ENCODE measurements around the gene KCNH6.

Gene KCNH6

DNA sequence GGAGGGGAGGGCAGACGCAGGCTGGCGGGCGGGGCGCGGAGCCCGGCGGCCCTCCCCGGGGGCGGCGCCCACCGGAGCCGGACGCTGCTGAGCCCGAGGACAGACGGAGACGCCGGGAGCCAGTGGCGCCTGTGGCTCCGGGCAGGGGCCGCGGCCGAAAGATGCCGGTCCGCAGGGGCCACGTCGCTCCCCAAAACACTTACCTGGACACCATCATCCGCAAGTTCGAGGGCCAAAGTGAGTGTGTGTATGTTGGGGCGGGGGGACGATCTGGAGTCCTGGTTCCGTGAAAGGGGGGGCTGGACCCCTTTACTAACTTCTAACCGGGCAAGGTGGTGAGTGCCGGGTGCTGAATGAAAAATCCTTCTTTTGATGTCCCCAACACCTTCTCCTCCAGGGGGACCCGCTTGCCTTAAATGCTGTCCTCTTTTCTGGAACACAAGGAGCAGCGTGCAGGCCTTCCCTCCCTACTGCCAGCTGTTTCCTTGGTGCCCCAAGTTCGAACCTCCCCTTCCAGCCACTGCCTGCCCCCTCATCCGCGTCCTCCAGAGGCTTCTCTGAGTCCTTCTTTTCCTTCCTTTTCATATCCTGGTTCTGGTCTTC is at the start of gene KCNH6:
KCNH6 (plus strand) TSS at position 106 of the 603 bp plus-strand sequence; CDS start at position 162, 56 bp downstream.
- no peak for DNase-seq

DNA sequence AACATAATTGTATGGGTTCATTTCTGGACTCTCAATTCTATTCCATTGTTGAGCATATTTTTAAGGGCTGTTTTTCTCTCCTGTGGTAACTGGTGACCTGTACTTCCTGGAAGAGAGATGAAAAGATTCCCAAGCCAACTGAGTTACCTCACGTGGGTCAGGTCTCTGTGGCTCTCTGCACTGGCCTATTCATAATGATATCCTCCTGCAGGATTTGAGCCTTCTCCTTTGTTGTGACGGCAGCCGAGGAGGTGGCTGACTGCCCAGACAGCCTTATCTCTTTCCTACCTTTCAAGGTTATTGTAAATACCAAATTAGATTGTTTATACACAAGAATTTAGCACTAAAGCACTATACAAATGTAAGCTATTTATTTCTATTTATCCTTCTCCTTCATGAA is 49.0 kb upstream of the KCNH6 start:
- no peak for DNase-seq

- no peak for DNase-seq
Observed at GRCh38 chr17:63474586-63475460, 48.3 kb upstream of the KCNH6 start.

- no peak for DNase-seq
Observed at GRCh38 chr17:63475491-63476412, 47.4 kb upstream of the KCNH6 start.

GRCh38 chr17:63476459-63476853 is 46.7 kb upstream of the KCNH6 start:
- no peak for DNase-seq

DNA sequence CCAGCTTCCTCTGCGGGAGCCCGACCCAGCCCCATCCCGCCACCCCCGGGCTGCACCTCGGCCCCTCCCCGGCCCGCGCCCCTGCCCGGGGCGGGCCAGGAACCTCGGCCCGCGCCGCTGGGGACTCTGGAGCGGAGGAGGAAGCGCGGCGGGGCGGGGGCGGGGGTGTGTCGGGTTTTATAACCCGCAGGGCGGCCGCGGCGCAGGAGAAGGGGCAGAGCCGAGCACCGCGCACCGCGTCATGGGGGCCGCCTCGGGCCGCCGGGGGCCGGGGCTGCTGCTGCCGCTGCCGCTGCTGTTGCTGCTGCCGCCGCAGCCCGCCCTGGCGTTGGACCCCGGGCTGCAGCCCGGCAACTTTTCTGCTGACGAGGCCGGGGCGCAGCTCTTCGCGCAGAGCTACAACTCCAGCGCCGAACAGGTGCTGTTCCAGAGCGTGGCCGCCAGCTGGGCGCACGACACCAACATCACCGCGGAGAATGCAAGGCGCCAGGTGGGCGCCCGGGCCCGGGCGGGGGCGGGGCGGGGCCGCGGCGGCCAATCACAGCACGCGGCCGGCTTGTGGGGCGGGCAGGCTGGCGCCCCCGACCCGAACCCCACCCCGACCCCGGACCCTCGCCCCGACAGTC is 46.2 kb upstream of the KCNH6 start, which contains the start of gene ACE:
ACE (plus strand) TSS at position 208 of the 626 bp plus-strand sequence; CDS start at position 242, 34 bp downstream.
- DNase-seq = peak; percentile 26

DNA sequence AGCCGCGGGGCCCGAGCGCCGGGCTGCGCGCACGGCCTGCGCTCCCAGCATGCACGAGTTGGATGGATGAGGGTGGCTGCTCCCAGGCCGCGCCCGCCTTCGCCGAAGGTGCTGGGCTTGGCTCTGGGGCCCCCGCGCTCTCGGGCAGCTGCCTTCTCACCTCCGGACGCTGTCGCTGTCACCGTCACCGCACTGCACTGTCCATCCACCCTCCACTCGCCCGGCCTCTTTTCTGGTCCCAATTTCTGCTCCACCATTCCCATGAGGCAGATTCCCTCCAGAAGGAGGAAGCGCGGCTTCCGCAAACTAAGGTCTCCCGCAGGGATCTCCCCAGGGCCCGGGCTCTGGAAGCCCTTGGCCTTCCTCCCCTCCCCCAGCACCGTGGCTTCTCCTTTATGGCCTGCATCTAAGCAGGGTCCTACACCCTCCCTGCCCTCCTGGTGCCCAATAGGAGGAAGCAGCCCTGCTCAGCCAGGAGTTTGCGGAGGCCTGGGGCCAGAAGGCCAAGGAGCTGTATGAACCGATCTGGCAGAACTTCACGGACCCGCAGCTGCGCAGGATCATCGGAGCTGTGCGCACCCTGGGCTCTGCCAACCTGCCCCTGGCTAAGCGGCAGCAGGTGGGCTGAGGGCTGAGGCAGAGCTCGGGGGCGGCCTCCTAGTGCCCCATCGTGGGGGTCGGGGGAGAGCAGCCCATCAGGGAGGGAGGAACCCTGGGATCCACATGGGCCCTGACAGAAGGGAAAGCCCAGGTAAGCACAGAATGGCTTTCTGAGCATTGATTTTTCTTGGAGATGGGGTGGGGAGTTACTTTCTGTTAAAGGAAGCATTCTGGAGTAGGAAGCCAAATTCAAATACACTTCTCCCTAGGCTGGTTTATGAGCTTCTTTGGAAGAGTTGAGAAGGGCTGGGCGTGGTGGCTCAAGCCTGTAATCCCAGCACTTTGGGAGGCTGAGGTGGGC is 45.4 kb upstream of the KCNH6 start:
- DNase-seq = no peak

GRCh38 chr17:63478814-63479494 is 44.2 kb upstream of the KCNH6 start:
- peak; percentile 78 for DNase-seq

DNA sequence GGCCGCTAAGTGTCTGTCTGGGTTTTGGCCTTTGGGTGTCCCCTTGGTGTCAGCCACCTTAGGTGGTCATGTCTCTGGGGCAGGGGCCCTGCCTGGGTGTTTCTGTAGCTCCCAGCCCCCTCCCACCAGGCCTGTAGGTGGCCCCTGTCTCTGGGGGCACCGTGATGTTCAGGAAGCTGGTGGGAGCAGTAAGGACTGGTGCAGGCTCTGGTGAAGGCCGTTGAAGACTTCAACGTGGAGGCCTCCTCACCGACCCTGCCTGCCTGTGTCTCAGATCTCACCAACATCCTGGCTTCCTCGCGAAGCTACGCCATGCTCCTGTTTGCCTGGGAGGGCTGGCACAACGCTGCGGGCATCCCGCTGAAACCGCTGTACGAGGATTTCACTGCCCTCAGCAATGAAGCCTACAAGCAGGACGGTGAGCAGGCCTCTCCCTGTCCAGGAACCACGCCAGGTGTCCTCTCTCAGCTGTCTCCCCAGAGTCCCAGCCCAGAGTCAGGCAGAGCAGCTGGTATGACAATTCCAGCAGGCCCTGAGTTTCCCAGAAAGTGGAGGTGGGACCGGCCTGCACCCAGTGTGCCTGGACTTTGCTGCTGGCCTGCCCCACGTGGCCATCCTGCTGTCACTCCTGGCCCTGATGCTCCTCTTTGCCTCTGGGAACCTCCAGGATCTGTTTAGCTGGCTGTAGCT is 43.5 kb upstream of the KCNH6 start:
- DNase-seq = no peak

DNA sequence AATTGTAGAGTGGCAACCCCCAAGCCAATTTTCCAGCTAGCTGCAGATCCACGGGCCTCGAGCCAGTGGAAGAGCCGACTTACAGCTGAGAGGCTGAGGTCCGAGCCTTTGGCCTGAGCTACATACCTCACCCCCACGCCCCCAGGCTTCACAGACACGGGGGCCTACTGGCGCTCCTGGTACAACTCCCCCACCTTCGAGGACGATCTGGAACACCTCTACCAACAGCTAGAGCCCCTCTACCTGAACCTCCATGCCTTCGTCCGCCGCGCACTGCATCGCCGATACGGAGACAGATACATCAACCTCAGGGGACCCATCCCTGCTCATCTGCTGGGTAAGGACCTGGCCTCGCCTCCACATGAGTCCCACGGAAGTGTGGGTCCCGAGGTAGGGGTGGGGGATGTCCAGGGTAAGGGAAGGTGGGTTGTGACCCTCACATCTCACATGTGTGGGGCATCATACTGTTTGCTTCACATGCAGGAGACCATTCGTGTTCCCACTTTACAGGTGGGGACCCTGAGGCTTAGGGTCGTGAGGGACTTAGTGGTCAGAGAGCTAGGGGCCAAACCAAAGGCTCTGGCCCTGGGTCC is 42.9 kb upstream of the KCNH6 start:
- no peak for DNase-seq

DNA sequence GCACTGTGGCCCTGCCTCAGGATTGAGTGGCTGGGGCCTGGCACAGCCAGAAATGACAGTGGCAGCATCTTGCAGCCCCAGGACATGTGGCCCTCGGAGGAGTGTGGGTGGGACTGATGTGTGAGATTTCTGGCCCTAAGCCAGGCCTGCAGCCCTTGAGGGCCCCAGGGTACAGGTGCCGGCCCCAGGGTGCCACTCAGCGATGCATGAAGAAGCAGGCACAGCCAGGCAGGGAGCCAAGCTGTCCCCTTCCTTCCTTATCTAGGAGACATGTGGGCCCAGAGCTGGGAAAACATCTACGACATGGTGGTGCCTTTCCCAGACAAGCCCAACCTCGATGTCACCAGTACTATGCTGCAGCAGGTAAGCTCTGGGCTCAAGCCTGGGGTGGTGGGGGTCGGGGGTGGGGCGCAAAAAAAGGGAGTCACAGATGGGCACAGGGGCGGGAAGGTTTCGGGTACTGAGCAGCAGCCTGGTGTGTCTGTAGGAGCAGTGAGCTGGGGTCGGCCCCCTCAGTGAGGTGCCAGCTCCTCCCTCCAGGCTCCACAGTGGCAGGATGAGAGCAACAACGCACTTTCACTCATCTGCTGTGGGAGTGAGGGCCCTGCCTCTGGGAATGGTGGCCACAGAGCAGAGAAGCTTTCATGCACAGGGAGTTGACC is 42.2 kb upstream of the KCNH6 start:
- DNase-seq = no peak

GRCh38 chr17:63481488-63481870 is 41.7 kb upstream of the KCNH6 start:
- no peak for DNase-seq

- DNase-seq = no peak
Observed at GRCh38 chr17:63482509-63482908, 40.6 kb upstream of the KCNH6 start.

GRCh38 chr17:63483038-63483437 is 40.1 kb upstream of the KCNH6 start:
- no peak for DNase-seq

DNA sequence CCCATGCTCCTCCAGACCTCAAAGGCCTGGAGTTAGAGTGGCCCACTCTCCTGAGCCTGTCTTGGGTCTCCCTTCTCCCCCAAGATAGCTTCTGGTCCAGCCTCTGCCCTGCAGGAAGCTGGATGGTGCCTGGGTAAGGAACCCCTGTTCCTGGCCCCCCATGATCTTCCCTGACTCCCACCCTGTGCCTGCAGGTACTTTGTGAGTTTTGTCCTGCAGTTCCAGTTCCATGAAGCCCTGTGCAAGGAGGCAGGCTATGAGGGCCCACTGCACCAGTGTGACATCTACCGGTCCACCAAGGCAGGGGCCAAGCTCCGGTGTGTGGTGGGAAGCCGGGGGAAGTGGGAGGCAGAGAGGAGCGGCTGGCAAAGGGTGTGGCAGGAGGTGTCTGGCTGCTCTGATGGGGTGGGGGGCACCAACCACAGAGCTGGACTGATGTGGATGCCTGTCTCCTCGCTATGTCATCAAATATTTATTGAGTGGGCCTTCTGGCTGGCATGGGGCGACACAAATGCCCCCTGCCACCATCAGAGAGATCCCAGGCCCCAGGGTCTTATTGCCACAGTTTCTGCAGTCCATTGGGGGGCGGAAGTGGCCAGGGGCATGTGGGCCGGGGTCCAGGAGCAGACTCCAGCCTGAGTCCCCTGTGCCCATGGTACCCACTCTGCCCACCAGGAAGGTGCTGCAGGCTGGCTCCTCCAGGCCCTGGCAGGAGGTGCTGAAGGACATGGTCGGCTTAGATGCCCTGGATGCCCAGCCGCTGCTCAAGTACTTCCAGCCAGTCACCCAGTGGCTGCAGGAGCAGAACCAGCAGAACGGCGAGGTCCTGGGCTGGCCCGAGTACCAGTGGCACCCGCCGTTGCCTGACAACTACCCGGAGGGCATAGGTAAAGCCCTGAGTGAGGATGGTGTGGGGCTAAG is 39.2 kb upstream of the KCNH6 start:
- DNase-seq = no peak

DNA sequence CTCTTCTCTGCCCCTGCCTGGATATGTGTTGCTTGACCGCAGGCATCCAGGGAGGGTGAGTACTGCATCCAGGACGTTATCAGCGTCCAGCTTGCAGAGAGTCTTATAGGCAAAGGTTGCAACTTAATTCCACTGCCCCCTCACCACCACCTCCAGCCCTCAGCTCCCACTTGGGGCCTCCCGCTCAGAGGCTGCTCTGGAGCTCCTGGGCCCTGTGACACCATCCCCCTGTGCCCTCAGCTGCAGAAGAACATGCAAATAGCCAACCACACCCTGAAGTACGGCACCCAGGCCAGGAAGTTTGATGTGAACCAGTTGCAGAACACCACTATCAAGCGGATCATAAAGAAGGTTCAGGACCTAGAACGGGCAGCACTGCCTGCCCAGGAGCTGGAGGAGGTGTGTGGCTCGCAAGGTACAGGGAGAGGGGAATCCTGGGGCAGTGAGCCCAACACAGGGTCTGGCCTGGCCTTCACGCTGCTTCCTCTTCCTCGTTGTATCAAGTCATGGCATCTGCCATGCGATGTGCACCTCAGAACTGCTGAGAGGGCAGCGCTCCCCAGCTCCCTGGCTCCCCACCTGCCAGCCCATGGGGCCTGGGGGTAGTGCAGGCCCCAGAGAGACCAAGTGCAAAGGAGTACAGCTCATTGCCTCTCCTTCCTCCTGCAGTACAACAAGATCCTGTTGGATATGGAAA is 36.7 kb upstream of the KCNH6 start:
- DNase-seq = no peak

DNA sequence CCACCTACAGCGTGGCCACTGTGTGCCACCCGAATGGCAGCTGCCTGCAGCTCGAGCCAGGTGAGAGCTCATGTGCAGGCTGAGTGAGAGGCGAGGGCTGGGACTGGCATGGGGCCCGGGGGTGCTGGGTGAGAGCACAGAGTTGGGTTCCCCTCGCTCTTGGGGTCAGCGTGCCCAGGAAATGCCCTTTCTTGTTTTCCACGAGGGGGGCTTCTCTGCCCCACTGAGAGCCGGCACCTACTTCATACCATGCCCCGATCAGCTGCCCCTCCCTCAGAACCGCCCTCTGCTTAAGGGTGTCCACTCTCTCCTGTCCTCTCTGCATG is 36.2 kb upstream of the KCNH6 start:
- DNase-seq = no peak

GRCh38 chr17:63488851-63489250 is 34.3 kb upstream of the KCNH6 start:
- DNase-seq = no peak
